ENCODE measurements around the gene AGPAT2.
"Not testable (repeated sequence)": the region's sequence is repeated elsewhere in the genome, so short reads cannot be mapped to it uniquely, and the experiment has no call there.

AGPAT2 gene

GRCh38 chr9:136720251-136720897 is 33.1 kb upstream of the AGPAT2 start:
- DNase-seq (ENCODE audit: low read depth in 2 of 2) = no peak

- no peak for DNase-seq (ENCODE audit: low read depth in 2 of 2)
Measured at GRCh38 chr9:136719195-136719880, 32.1 kb upstream of the AGPAT2 start.

GRCh38 chr9:136718345-136719194 is 31.3 kb upstream of the AGPAT2 start:
- no peak for DNase-seq (ENCODE audit: low read depth in 2 of 2)

- DNase-seq (ENCODE audit: low read depth in 2 of 2) = no peak
Measured at GRCh38 chr9:136717399-136717798, 30.1 kb upstream of the AGPAT2 start.

- DNase-seq (ENCODE audit: low read depth in 2 of 2) = no peak
Measured at GRCh38 chr9:136714893-136715274, 27.6 kb upstream of the AGPAT2 start.

DNA sequence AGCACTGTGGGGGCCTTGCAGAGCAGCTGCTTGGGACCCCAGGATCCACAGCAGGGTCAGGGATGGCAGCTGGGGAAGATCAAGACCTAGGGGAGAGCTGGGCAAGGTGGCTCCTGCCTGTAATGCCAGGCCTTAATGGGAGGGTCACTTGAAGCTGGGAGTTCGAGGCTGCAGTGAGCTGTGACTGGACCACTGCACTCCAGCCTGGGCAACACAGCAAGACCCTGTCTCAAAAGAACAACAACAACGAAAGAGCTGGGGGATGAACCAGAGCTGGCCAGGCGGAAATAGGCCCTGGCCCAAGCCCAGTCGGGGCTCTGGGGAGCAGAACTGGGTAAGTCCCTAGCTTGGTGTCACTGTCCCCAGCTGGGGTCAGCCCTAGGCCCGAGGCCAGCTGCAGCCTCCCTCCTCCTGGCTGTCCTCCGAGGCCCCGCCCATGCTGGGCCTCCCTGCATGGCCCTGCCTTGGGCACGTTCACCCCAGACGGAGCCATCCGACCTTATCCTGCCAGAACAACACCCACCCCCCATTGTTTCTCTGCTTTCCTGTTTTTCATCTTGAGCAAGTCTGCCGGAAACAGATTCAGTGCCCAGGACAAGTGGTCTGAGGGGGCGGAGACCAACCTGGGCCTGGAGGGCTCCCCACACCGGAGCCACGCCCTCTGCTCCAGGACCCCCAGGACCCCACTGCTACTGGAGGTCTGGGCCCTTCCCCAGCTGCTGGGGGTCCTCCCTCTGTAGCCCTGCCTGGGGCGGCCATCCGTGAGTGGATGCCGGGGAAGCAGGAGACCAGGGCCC is 27.0 kb upstream of the AGPAT2 start:
- DNase-seq (ENCODE audit: low read depth in 2 of 2) = no peak

DNA sequence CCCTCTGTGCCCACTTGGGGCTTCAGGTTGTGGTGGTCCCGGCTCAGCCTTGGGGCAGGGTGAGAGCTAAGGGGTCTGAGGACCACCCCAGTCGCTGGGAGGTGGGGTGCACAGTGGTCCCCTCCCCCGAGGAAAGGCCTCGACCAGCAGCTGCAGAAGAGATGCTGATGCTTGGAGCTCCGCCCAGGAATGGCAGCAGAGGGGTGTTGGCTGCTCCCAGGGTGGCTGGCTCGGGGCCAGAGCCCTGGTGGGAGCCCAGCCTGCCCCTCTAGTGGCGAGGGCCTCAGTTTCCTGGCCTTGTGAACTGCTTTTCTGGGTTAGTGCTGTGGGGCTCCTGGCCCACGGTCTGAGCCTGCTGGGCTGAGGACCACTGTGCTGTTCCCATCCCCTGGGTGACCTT is 26.3 kb upstream of the AGPAT2 start:
- DNase-seq (ENCODE audit: low read depth in 2 of 2) = no peak

- no peak for DNase-seq (ENCODE audit: low read depth in 2 of 2)
Measured at GRCh38 chr9:136712690-136713544, 25.7 kb upstream of the AGPAT2 start.

DNA sequence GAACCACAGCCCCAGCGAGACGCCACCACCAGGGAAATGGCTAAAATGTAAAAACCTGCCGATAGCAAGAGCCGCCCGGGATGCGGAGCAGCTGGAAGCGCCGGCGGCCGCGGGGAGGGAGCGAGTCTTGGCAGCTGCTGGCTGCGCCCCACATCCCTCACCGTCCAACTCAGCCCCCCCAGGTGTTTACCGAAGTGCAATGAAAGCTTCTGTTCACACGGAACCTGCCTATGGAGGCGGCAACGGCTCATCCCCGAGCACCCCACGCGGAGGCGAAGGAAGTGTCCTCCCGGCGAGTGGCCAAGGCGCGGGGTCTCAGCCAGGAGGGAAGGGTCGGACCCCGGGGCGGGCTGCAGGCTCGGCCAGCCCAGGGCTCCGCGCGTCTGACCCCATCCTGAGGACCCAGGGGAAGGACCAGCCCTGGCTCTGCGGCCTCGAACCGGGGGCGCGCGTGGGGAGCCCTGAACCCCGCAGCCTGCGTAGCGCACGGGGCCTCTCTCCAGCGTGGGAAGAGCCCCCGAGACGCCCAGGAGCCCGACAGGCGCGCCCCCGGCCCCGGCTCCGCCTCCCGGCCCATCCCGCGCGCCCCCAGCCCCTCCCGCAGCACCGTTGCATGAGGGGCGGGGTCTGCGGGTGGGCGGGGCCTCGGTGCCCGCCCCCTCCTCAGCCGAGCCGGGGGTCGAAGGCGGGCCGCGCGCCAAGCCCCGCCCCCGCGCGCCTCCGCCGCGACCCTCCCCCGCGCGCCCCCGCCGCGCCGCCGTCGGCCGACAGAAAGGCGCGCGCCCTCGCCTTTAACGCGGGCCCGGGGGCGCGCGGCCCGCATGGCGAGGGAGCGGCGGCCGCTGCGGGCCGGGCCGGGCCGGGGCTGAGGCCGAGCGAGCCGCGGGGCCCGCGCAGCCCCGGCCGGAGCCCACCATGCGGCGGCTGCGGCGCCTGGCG is 24.8 kb upstream of the AGPAT2 start, which contains the start of gene DIPK1B:
Gene DIPK1B (plus strand): TSS at position 822 of the 939 bp plus-strand sequence. CDS start 94 bp downstream, at position 916.
- DNase-seq (ENCODE audit: low read depth in 2 of 2) = no peak

DNA sequence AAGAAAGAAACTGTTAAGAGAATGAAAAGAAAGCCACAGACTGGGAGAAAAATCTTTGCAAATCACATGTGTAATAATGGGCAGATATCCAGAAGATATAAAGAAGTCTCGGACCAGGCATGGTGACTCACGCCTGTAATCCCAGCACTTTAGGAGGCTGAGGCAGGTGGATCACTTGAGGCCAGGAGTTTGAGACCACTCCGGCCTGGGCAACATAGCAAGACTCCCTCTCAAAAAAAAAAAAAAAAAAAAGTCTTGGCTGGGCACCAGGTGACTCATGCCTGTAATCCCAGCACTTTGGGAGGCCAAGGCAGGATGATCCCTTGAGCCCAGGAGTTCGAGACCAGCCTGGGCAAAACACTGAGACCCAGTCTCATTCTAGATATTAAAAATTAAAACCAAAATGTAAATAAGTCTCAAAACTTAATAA is 24.0 kb upstream of the AGPAT2 start:
- not testable (repeated sequence) for DNase-seq (ENCODE audit: low read depth in 2 of 2)

DNA sequence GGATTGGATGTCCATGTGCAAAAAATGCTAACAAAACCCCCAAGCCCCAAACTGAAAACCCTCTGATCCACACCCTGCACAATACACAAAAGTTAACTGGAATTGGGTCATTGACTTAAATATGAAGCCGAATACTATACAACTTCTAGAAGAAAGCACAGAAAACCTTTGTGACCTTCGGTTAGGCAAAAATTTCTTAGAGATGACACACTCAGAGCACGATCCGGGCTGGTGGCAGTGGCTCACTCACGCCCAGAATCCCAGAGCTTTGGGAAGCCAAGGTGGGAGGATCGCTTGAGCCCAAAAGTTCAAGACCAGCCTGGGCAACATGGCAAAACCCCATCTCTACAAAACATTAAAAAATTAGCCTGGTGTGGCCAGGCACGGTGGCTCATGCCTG is 23.3 kb upstream of the AGPAT2 start:
- no peak for DNase-seq (ENCODE audit: low read depth in 2 of 2)

DNA sequence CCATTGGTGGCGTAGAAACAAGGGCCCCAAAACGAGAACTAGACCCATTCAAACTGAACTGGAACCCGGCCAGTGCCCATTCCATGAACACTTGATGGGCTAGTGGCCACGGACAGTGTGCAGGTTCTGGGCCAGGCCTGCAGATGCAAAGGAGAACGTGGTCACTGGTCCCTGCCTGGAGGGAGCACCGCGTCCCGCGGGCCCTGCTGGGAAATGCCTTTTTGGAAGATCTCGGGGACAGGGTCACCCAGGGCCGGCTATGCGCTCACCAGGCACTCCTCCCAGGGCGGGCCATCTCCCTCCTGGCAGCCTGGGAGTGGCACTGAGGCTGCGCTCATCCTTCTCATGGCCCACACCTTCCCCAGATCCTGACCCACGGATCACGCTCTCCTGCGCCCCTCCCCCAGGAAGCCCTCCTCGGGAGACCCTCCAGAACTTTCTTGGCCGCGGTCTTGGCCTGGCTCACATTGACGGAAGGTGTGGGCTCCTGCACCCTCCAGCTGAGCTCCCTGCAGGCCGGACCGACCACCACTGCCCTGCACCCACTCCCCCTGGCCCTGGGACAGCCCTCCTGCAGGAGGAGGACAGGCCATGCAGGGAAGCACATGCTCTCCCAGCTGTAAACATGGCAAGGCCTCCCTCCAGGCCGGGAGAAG is 22.3 kb upstream of the AGPAT2 start:
- DNase-seq (ENCODE audit: low read depth in 2 of 2) = no peak

GRCh38 chr9:136707849-136708517 is 20.7 kb upstream of the AGPAT2 start:
- no peak for DNase-seq (ENCODE audit: low read depth in 2 of 2)

DNA sequence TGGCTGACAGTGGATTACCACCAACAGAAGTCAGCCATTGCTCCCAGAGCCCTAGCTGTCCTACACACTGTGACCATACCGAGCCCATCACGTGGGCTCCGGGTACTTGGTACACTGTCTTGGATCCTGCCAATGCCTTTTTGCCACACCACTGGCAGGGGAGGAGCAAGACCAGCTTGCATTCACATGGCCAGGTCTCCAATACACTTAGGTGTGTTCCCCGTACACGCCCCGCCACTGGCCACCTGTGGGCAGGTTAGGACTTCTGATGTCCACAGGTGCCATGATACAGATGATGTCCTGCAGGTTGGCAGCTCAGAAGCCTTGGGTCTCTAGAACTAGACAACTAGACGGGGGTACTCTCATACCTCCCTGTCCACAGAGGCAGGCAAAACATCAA is 19.8 kb upstream of the AGPAT2 start:
- no peak for DNase-seq (ENCODE audit: low read depth in 2 of 2)

DNA sequence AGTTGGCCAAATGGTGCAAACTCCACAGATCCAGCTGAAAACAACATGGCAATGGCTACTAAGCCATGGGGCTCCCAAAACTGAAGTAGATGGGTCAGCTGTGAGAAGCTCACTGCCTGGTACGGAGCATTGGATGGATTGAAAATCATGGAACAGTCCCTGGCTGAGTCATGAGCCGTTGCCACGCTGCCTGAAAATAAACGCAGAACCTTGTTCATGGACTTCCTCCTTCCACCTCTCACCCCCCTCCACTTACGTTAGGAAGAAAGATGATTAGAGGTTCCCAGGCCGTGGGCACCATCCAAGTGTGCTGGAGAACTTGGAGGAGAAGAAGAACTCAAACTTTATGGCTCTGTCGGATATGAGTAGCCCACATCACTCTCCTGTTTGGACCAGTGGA is 18.3 kb upstream of the AGPAT2 start:
- no peak for DNase-seq (ENCODE audit: low read depth in 2 of 2)

- DNase-seq (ENCODE audit: low read depth in 2 of 2) = not testable (repeated sequence)
Measured at GRCh38 chr9:136704741-136705140, 17.5 kb upstream of the AGPAT2 start.

DNA sequence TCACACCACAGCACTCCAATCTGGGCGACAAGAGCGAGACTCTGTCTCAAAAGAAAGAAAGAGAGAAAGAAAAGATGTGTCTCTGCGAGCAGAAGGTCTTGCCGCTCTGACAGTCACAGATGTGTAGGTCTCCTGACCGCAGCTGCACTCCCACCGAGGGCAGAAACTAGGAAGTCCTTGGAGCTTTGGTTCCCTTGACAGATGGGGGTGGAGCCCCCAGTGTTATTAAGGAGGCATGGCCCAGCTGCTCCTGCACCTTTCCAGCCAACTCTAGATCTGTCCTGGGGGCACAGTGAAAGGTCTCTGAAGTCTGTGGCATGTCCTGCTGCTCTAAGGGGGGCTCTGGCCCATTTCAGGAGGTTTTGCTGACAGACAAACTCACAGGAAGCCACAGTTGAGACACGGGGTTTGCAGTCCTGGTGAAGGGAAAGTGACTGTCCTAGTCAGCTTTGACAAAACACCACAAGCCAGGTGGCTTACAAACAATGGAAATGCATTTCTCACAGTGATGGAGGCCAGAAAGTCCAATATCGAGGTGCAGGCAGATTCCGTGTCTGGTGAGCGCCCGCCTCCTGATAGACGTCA is 16.1 kb upstream of the AGPAT2 start:
- no peak for DNase-seq (ENCODE audit: low read depth in 2 of 2)

GRCh38 chr9:136701668-136702053 is 14.4 kb upstream of the AGPAT2 start:
- no peak for DNase-seq (ENCODE audit: low read depth in 2 of 2)
